HG03039 (cell line): ENCODE data around the gene PAPPA2.

Experiments
- ATAC-seq: cut with Tn5 transposase; IDR thresholded peaks from one replicate; pipeline ENCODE4 v1.9.1; 2021; ENCODE audit warnings: mild to moderate bottlenecking, moderate library complexity; ENCODE audit not compliant: unreplicated experiment

The PAPPA2 gene

GRCh38 chr1:176847052-176847451 lies 384.1 kb downstream of the PAPPA2 start:
- ATAC-seq, result no peak

GRCh38 chr1:176849281-176849680 lies 386.3 kb downstream of the PAPPA2 start:
- no peak for ATAC-seq

- no peak for ATAC-seq
These were observed 387.9 kb downstream of the PAPPA2 start for GRCh38 chr1:176850871-176851270.

- ATAC-seq, result no peak
These were observed 389.1 kb downstream of the PAPPA2 start for GRCh38 chr1:176852124-176852523.

- ATAC-seq, result no peak
These were observed 390.5 kb downstream of the PAPPA2 start for GRCh38 chr1:176853503-176853902.

- no peak for ATAC-seq
These were observed 391.1 kb downstream of the PAPPA2 start for GRCh38 chr1:176854121-176854520.

GRCh38 chr1:176854758-176855745 lies 392.1 kb downstream of the PAPPA2 start:
- no peak for ATAC-seq

- no peak for ATAC-seq
These were observed 394.7 kb downstream of the PAPPA2 start for GRCh38 chr1:176857632-176858031.

- ATAC-seq, result no peak
These were observed 395.5 kb downstream of the PAPPA2 start for GRCh38 chr1:176858433-176858916.

- ATAC-seq, result no peak
These were observed 400.6 kb downstream of the PAPPA2 start for GRCh38 chr1:176863613-176864012.

GRCh38 chr1:176864211-176864610 lies 401.2 kb downstream of the PAPPA2 start:
- no peak for ATAC-seq

- ATAC-seq, result no peak
These were observed 403.2 kb downstream of the PAPPA2 start for GRCh38 chr1:176866011-176866714.

GRCh38 chr1:176869577-176869976 lies 406.6 kb downstream of the PAPPA2 start:
- no peak for ATAC-seq

- no peak for ATAC-seq
These were observed 414.1 kb downstream of the PAPPA2 start for GRCh38 chr1:176876966-176877515.

- no peak for ATAC-seq
These were observed 414.6 kb downstream of the PAPPA2 start for GRCh38 chr1:176877557-176877956.

- no peak for ATAC-seq
These were observed 416.0 kb downstream of the PAPPA2 start for GRCh38 chr1:176878750-176879536.

GRCh38 chr1:176879784-176880620 lies 417.0 kb downstream of the PAPPA2 start:
- ATAC-seq, result no peak

- peak; percentile 51 for ATAC-seq
These were observed 418.1 kb downstream of the PAPPA2 start for GRCh38 chr1:176880955-176881595.

- ATAC-seq, result no peak
These were observed 421.3 kb downstream of the PAPPA2 start for GRCh38 chr1:176884286-176884685.
